Sigmoid colon (tissue), 7 donors: Measurements from ENCODE around the gene PLSCR4. TPM values are rescaled to one million over a fixed set of nuclear protein-coding genes. Genes with fewer than 3 reads are reported as not detected.
A peak's percentile ranks its signal among the peaks of the same experiment; 100 is the strongest.

Experiments used
- DNase-seq: peaks from one replicate; pipeline ENCODE4 v3.0.0-alpha.2; 2019
- H3K27ac ChIP-seq, 4 donors: fragments of 200-600 bp; sonication (generic); one replicate each; pipeline ENCODE4 v1.5.1; 2016 to 2019; ENCODE audit warnings: mild to moderate bottlenecking in 1 of 4
- H3K27me3 ChIP-seq, 3 donors: fragments of 200-600 bp; sonication (generic); one replicate each; pipeline ENCODE4 v1.5.1; 2019; ENCODE audit warnings: mild to moderate bottlenecking in 1 of 3
- H3K36me3 ChIP-seq, 4 donors: fragments of 200-600 bp; sonication (generic); one replicate each; pipeline ENCODE4 v1.5.1; 2016 to 2019
- H3K4me1 ChIP-seq, 4 donors: fragments of 200-600 bp; sonication (generic); one replicate each; pipeline ENCODE4 v1.5.1; 2017 to 2019
- H3K4me3 ChIP-seq, 4 donors: fragments of 200-600 bp; sonication (generic); one replicate each; pipeline ENCODE4 v1.5.1; 2017 to 2019; ENCODE audit warnings: mild to moderate bottlenecking in 2 of 4, moderate library complexity in 1 of 4
- H3K9me3 ChIP-seq, 4 donors: fragments of 200-600 bp in 3 of 4; sonication (generic) in 3 of 4; one replicate each; pipeline versions ENCODE4 v1.5.1 to v1.6.1; 2013 to 2019
- EP300 ChIP-seq, 4 donors: sonication (generic); formaldehyde crosslinking; IDR thresholded peaks; one replicate each; pipeline ENCODE4 v1.6.1; 2017; ENCODE audit warnings: antibody characterized with exemption in 4 of 4
- POLR2A ChIP-seq, 2 donors: fragments of 450-650 bp; IDR thresholded peaks; one replicate each; pipeline ENCODE4 v1.6.1; 2016; ENCODE audit warnings: antibody characterized with exemption in 2 of 2, mild to moderate bottlenecking in 2 of 2, moderate library complexity in 2 of 2
- POLR2AphosphoS5 ChIP-seq, 4 donors: sonication (generic); formaldehyde crosslinking; IDR thresholded peaks; one replicate each; pipeline ENCODE4 v1.6.1; 2017; ENCODE audit warnings: antibody characterized with exemption in 4 of 4
- WGBS, 2 donors: extraction: QIAGEN DNeasy Blood & Tissue Kit; methylation state at CpG; one replicate each; pipeline ENCODE4 v1.1.7; 2013; 5-methylcytosine and 5-hydroxymethylcytosine counted together
- intact Hi-C: fragments of 100-400 bp; cut with DNase I; formaldehyde crosslinking; loops from one replicate; pipeline ENCODE4 v1.15.1; 2023
- polyA plus RNA-seq, 3 donors: library from polyadenylated mRNA; stranded (reverse); fragments of 200-250 nt; gene quantifications; one replicate each; pipeline ENCODE4 v1.2.3, GENCODE V29; 2013
- total RNA-seq, 4 donors: library from RNA; depleted of rRNA; stranded (reverse); fragments of >200 nt; gene quantifications; one replicate each; pipeline ENCODE4 v1.1.0, GENCODE V29; 2016
- TF ChIP-seq, protein P1 (sequence below), 4 experiments: fragments of 450-650 bp in 3 of 4; fragments of 200-600 bp in 1 of 4; IDR thresholded peaks; one replicate each; pipeline ENCODE4 v1.5.1; 2016 to 2019; ENCODE audit warnings: antibody characterized with exemption in 4 of 4, mild to moderate bottlenecking in 3 of 4, moderate library complexity in 2 of 4
- donor health status: healthy with polysubstance abuse.
- donor health status: Bipolar disorder and iron deficiency.
- donor health status: healthy.

PLSCR4 gene
- total and polyA plus RNA-seq, 7 donors: 17.5 to 67.4 (median 53.5) TPM

DNA sequence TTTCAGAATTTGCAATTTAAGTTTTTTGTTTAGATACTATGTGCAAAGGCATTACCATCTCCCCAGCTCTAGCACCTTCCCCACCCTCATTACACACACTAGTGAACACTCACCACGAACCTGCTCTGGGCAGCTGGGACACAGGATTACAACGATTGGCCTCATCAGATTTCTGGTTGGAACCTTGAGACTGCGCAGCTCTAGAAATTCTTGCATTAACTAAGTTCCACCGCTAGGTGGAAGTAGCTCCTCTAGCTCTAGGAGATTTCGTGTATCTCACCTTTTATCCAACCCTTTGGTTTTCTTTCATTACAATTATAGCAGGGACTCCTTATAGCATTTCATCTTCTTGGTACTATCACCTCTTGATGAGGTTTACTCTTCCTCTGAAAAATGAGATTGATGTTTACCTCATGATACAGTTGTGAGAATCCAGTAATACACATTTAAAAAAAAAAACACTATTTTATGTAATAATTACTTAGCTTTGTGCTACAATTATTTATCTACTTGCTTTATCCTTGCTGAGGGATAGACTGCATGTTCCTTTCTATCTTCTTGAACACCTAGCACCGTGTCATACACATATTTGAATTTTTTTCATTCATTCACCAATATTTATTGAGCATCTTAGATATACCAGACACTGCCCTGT lies 61.3 kb downstream of the PLSCR4 start:
- intact Hi-C loops: loop anchor here (1.0 to 2.0 kb wide), 2 partner anchors 125 to 138 kb away; no protein-coding TSS in a partner anchor
- H3K27ac ChIP-seq: no peak overlapping the region
- no peaks in the 10 kb centered on the region for H3K9me3 ChIP-seq
- peaks cover 0 to 15% (median 7%) of the 10 kb centered on the region in 4 donors for H3K4me1 ChIP-seq
- H3K4me3 ChIP-seq: no peak overlapping the region
- peak; percentile 63 for DNase-seq
- TF ChIP-seq POLR2A (IDR thresholded peaks at IDR 0.05): no peak
- TF ChIP-seq, protein P1, sequence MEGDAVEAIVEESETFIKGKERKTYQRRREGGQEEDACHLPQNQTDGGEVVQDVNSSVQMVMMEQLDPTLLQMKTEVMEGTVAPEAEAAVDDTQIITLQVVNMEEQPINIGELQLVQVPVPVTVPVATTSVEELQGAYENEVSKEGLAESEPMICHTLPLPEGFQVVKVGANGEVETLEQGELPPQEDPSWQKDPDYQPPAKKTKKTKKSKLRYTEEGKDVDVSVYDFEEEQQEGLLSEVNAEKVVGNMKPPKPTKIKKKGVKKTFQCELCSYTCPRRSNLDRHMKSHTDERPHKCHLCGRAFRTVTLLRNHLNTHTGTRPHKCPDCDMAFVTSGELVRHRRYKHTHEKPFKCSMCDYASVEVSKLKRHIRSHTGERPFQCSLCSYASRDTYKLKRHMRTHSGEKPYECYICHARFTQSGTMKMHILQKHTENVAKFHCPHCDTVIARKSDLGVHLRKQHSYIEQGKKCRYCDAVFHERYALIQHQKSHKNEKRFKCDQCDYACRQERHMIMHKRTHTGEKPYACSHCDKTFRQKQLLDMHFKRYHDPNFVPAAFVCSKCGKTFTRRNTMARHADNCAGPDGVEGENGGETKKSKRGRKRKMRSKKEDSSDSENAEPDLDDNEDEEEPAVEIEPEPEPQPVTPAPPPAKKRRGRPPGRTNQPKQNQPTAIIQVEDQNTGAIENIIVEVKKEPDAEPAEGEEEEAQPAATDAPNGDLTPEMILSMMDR (IDR thresholded peaks at IDR 0.05): peak; percentile 26 to 76 (median 67)
- H3K27me3 ChIP-seq: no peaks in the 10 kb centered on the region
- H3K36me3 ChIP-seq: peaks cover 0 to 24% (median 1%) of the 10 kb centered on the region in 4 donors
- 4 to 10% methylated on average over 6 of the region's 6 CpGs for WGBS, 2 donors

DNA sequence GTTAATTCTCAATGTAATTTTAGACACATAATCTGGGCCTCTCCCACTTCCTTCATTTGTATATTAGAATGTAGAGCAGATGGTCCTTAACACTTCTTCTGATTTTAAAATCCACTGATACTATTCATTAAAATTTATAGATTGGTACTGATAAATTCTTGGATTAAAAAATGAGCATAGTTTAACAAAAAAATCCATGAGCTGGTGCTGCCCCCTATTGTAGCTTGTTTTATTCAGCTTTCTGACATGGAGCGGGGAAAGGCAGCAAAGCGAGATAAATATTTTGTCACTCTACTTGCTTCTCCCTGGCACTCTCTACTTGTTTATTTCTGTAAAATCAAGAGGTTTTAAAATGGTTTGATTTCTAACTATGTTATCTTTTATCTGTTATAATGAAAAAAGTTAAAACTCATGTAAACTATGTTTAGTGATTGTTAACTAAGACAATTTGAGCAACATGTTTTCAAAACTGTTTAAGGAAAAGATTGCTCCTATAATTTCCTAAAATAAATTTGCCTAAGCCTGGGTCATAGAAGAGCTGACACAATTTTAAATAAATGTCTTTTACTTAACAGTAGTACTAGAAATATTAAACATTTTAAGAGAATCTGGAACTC lies 63.5 kb downstream of the PLSCR4 start:
- Histone ChIP-seq H3K4me1 (peaks cover 0 to 23% (median 12%) of the 10 kb centered on the region in 4 donors), H3K4me3 (no peak overlapping the region), H3K36me3 (peaks cover 0 to 2% (median 0%) of the 10 kb centered on the region in 4 donors), H3K27me3 (no peaks in the 10 kb centered on the region), H3K9me3 (no peaks in the 10 kb centered on the region), H3K27ac (no peak overlapping the region)
- intact Hi-C loops: no loop called here
- 46 to 69% methylated on average over 2 of the region's 2 CpGs for WGBS, 2 donors
- TF ChIP-seq EP300 (IDR thresholded peaks at IDR 0.05) (no peak), POLR2A (IDR thresholded peaks at IDR 0.05) (no peak), POLR2AphosphoS5 (IDR thresholded peaks at IDR 0.05) (peak in 1 of 4 donors; percentile 2)
- TF ChIP-seq, protein P1 (IDR thresholded peaks at IDR 0.05): peak; percentile 28 to 53 (median 40)
- DNase-seq: no peak

DNA sequence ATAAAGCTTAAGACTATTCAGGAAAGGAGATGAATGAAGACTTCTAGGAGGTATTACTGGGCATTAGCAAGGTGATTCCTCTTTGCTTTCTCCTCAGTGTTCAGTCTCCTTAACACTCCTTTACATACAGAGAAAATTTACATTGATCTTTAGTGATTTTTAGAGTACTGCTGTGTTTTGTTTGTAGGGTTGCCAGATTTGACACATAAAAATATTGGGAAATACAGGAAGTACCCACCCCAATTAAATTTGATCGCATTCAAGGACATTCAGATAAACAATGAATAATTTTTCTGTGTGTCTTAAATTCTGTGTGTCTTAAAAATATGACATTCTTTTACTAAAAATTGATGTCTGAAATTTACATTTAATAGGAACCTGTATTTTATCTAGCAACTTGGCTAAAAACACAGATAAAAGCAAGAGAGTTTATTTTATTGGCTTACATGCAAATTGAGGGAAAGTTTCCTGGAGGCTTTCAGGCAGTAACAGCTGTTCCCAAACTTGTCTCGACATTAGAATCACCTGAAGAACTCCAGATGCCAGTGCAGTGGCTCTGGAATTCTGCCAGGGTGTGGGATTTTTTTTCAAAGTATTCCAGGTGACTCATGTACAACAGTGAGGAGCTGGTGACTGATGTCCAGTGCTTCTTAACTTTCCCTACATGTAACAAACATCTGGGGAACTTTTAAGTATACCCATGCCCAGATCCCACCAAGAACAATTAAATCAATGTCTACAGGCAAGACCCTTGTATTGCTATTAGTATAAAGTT lies 66.5 kb downstream of the PLSCR4 start:
- H3K9me3 ChIP-seq: no peaks in the 10 kb centered on the region
- WGBS, 2 donors: 18 to 63% methylated on average over 2 of the region's 2 CpGs
- no peak for TF ChIP-seq POLR2A (IDR thresholded peaks at IDR 0.05)
- TF ChIP-seq, protein P1 (IDR thresholded peaks at IDR 0.05): no peak
- TF ChIP-seq EP300 (IDR thresholded peaks at IDR 0.05): no peak
- TF ChIP-seq POLR2AphosphoS5 (IDR thresholded peaks at IDR 0.05): peak in 2 of 4 donors; percentile 40 to 42
- no peak overlapping the region for H3K4me3 ChIP-seq
- peaks cover 0 to 19% (median 11%) of the 10 kb centered on the region in 4 donors for H3K4me1 ChIP-seq
- H3K27me3 ChIP-seq: no peaks in the 10 kb centered on the region
- intact Hi-C loops: no loop called here
- no peak overlapping the region for H3K27ac ChIP-seq
- no peak for DNase-seq
- no peaks in the 10 kb centered on the region for H3K36me3 ChIP-seq

DNA sequence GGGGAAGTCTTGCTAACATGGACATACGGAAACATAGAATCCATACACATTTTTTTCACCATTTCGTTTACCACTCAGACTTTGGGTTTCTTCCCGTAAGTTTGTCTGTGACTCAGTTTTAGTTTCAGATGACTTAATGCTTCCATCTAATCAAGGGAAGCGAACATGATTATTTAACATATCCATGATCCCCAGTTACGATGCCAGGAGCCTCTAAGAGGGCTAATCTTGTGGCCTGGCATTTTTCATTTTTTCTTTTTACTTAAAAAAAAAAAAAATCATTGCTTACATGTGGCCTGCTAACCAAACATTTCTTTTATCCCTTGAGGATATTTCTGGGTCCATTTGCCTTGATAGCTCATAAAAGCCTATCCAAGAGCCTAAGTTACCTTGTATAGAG lies 69.7 kb downstream of the PLSCR4 start:
- DNase-seq: no peak
- H3K27me3 ChIP-seq: no peaks in the 10 kb centered on the region
- H3K36me3 ChIP-seq: no peaks in the 10 kb centered on the region
- no peak overlapping the region for H3K4me3 ChIP-seq
- intact Hi-C loops: no loop called here
- WGBS, 2 donors: 89 to 94% methylated on average over 5 of the region's 5 CpGs
- H3K27ac ChIP-seq: no peak overlapping the region
- H3K9me3 ChIP-seq: no peaks in the 10 kb centered on the region
- TF ChIP-seq POLR2AphosphoS5 (IDR thresholded peaks at IDR 0.05) (no peak), EP300 (IDR thresholded peaks at IDR 0.05) (no peak), POLR2A (IDR thresholded peaks at IDR 0.05) (no peak)
- TF ChIP-seq, protein P1 (IDR thresholded peaks at IDR 0.05): no peak
- H3K4me1 ChIP-seq: peaks cover 0 to 34% (median 21%) of the 10 kb centered on the region in 4 donors
